Astrocyte of the cerebellum (primary cell): ENCODE measurements around the gene AGAP9.

Experiments
- DNase-seq: peaks from one replicate; pipeline ENCODE4 v3.0.0-alpha.2; 2011; ENCODE audit warnings: low read depth
- H3K4me3 ChIP-seq: 2 replicates; pipeline ENCODE4 v1.5.1; 2011; ENCODE audit warnings: mild to moderate bottlenecking, low read depth, low read length, moderate library complexity
- in situ Hi-C: cut with HindIII; loops from 2 replicates; pipeline ENCODE4 v1.10.0; 2017; ENCODE audit warnings: low sequenced_read_pairs
- TF ChIP-seq, protein P1 (sequence below): IDR thresholded peaks from 2 replicates; pipeline ENCODE4 v1.5.1; 2012; ENCODE audit warnings: low read length, low read depth, moderate library complexity, mild to moderate bottlenecking; ENCODE audit errors: missing control alignments

Gene AGAP9

DNA sequence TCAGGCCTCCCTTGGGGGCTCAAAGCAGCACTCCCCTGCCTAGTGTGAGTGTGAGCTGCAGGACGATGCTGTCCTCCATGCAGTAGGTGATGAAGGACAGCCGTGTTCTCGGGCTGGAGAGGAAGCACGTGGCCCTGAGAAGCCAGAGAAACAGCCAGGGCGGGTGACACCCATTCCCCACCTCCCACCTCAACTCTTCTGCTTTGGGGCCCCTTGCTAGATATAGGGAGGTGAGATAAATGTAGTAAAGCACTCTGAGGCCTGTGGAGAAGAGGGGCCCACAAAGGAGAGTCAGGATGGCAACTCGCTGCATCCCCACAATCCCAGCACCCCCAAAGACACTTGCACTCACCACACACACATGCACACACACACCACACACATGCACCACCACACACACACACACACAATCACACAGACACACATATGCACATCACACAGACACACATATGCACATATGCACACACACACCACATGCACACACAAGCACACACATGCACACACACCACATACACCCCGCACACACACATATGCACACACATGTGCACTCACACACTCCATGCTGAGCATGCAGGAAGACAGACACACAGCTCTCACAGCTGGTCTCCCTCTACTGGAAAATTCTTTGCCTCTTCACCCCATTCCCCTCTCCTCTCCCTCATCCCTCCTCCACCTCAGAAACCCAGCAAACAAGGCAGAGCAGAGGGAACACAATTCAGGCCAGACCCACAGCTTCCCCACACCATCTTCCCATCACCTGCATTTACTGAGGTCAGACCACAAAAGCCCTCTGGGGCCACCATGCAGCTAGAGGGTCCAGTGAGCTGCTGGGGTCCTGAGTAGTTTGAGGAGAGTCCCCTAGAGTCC lies 70.1 kb downstream of the AGAP9 start:
- DNase-seq: no peak
- no peak overlapping the region for H3K4me3 ChIP-seq
- TF ChIP-seq, protein P1, sequence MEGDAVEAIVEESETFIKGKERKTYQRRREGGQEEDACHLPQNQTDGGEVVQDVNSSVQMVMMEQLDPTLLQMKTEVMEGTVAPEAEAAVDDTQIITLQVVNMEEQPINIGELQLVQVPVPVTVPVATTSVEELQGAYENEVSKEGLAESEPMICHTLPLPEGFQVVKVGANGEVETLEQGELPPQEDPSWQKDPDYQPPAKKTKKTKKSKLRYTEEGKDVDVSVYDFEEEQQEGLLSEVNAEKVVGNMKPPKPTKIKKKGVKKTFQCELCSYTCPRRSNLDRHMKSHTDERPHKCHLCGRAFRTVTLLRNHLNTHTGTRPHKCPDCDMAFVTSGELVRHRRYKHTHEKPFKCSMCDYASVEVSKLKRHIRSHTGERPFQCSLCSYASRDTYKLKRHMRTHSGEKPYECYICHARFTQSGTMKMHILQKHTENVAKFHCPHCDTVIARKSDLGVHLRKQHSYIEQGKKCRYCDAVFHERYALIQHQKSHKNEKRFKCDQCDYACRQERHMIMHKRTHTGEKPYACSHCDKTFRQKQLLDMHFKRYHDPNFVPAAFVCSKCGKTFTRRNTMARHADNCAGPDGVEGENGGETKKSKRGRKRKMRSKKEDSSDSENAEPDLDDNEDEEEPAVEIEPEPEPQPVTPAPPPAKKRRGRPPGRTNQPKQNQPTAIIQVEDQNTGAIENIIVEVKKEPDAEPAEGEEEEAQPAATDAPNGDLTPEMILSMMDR: no peak
- in situ Hi-C loops: no loop called here

DNA sequence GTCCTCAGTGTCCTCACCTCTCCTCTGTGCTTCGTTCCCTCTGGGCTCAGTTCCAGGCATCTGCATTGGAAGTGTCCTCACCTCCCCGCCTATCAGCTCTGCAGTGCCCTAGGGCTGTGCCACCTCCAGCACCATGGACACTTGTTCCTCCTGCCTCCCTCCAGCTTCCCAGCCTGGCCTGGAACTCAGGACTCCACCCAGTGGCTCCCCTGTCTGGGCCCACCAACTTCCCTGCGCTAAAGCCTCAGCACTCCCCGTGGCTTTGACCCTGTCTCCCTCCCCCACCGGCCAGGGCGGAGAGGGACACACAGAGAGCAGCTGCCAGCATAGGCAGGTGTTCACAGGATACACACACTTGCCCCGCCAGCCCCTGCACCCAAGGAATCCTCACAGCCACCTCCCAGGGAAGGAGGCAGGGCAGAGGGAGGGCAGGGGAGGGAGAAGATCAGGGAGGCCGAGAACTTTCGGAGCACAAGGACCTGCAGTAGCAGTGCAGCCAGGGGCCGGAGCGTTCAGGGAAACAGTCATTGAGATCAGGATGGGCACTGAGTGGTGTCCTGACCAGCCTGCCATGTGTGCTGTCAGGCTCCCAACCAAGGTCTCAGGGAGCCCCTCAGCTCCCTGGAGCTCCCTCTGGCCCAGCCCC lies 70.8 kb downstream of the AGAP9 start:
- TF ChIP-seq, protein P1: no peak
- no peak overlapping the region for H3K4me3 ChIP-seq
- no peak for DNase-seq
- in situ Hi-C loops: no loop called here

DNA sequence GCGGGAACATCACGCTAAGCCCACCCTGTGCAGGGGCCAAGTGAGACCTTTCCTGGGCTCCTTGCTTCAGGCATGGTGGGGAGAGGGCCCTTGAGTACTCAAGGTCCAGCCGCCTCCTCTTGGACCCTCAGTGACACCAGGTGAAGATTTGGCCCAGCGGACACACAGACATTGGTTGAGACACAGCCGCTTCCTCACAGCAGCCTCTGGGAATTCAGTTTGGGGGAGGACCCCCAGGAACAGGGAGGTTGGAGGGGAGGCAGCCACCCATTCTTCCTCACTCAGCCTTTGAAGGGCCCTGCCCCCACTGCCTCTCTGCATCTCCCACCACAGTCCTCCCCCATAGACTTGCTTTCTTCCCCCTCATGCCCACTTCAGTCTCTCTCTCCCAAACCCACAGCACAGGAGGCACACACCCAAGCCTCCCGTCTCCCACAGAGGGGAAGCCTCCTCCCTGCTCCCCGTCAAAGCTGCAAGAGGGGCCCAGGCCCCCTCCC lies 71.4 kb downstream of the AGAP9 start:
- no peak for DNase-seq
- TF ChIP-seq, protein P1: no peak
- H3K4me3 ChIP-seq: no peak overlapping the region
- in situ Hi-C loops: no loop called here
